SK-N-DZ (cell line): ENCODE results near the gene ERAP2.
"Not testable (repeated sequence)": the region's sequence is repeated elsewhere in the genome, so short reads cannot be mapped to it uniquely, and the experiment has no call there.

ENCODE experiments used
- DNase-seq: peaks from one replicate; pipeline ENCODE4 v3.0.0-alpha.2; 2015; ENCODE audit warnings: low spot score

The ERAP2 gene

DNA sequence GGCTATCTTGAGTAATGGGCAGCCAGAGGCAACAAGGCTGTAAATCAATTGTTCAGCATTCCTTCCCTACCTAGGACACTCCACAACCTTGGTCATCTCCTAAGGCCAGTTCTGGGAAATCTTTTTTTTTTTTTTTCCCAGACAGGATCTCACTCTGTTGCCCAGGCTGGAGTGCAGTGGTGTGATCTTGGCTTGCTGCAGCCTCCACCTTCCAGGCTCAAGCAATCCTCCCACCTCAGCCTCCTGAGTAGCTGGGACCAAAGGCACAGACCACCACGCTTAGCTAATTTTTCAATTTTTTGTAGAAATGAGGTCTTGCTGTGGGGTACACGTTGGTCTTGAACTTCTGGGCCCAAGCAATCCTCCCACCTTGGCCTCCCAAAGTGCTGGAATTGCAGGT, 54.7 kb downstream of the ERAP2 start:
- DNase-seq, result not testable (repeated sequence)

DNA sequence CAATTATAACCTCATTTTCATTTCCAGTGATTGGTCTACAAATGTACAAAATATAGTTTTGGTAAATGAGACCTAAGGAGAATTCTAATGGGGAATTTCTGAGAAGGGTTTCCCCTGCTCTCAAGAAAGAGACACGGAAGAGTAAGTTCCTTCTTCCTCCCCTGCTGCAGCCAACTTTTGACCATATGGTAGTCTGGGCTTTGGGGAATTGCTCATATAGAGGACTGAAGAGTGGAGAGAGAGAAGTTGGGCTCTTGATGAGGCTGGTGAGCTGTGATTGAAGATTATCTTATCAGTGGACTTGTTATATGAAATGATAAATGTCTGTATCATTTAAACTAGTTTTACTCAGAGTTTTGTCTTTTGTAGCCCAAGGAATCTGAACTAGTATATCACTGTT, 55.3 kb downstream of the ERAP2 start:
- DNase-seq, result no peak

GRCh38 chr5:96932026-96932425, 55.7 kb downstream of the ERAP2 start:
- no peak for DNase-seq

GRCh38 chr5:96933764-96934707, 57.7 kb downstream of the ERAP2 start:
- no peak for DNase-seq

DNA sequence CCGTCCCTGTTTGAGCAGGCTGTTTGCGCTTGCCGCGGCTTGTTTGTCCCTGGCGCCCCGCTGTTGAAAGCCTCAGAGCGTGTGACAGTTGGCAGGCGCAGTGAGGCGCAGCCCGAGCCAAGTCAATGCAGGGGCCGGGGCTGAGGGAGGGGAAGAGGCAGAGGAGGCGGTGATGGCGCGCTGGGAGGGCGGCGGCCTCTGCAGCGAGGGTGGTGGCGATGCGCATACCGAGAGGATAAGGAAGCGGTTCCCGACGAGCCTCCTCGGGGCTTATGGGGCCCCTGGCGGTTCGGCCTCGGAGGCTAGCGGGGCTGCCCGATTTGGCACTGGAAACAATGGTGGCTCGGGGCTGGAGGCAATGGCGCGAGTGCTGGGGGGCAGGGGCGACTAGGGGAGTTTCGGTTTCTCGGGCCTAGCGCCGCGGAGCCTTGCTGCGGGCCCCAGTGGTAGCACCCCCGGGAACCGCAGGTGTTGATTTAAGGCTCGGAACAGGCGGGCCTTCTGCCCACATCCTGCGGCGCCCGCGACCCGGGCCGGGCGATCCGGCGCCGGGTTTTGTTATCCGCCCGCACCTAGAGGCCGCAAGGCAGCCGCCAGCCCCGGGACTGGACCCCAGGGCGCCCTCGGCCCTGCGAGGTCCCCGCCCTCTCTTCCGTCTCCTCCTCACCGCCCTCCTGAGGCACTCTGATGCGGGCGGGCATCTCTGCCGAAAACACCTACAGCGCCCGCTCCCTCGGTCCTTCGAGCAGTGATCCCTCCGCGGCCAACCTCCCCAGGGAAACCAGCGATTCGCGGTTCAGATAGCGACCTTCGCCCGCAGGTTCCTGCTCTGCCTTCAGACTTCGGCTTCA, 58.6 kb downstream of the ERAP2 start:
- peak; percentile 95 for DNase-seq

GRCh38 chr5:96935559-96936430, 59.5 kb downstream of the ERAP2 start, which contains the start of gene LNPEP:
TSS of gene LNPEP (plus strand) at chr5:96936080. CDS start at chr5:96936156, 76 bp downstream.
- DNase-seq, result peak; percentile 96

- DNase-seq, result peak; percentile 37
Observed at GRCh38 chr5:96936431-96937320, 60.4 kb downstream of the ERAP2 start.

DNA sequence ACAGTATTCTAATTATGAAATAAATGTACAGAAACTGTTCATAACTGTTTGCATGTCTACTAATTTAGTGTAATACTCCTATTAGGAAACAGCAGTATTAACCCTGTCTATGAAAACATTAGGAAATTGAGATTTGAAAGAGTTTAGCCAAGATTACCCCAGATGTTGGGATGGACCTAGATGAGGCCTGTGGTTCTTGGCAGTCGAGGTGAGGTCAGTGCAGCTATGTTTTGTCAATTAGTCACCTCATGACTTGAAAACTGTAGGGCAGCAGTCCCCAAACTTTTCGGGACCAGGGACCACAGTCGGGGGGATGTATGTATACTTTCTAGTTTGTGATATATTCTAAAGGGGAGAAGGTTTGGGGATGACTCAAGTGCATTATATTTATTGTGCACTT, 64.3 kb downstream of the ERAP2 start:
- no peak for DNase-seq

DNA sequence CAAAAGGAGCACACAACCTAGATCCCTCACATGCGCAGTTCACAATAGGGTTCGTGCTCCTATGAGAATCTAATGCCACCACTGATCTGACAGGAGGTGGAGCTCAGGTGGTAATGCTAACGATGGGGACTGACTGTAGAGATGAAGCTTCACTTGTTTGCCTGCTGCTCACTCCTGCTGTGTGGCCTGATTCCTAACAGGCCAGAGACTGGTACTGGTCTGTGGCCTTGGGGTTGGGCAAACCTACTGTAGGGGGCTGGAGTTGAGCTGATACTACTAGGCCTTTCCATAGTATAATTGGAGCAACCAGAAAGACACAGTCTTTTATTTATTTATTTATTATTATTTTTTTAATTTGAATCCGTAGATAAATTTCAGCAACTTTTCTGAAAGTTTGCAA, 64.8 kb downstream of the ERAP2 start:
- no peak for DNase-seq

GRCh38 chr5:96942078-96942477, 65.8 kb downstream of the ERAP2 start:
- no peak for DNase-seq

- DNase-seq, result no peak
Observed at GRCh38 chr5:96942911-96943310, 66.6 kb downstream of the ERAP2 start.

- DNase-seq, result no peak
Observed at GRCh38 chr5:96943799-96944198, 67.5 kb downstream of the ERAP2 start.

DNA sequence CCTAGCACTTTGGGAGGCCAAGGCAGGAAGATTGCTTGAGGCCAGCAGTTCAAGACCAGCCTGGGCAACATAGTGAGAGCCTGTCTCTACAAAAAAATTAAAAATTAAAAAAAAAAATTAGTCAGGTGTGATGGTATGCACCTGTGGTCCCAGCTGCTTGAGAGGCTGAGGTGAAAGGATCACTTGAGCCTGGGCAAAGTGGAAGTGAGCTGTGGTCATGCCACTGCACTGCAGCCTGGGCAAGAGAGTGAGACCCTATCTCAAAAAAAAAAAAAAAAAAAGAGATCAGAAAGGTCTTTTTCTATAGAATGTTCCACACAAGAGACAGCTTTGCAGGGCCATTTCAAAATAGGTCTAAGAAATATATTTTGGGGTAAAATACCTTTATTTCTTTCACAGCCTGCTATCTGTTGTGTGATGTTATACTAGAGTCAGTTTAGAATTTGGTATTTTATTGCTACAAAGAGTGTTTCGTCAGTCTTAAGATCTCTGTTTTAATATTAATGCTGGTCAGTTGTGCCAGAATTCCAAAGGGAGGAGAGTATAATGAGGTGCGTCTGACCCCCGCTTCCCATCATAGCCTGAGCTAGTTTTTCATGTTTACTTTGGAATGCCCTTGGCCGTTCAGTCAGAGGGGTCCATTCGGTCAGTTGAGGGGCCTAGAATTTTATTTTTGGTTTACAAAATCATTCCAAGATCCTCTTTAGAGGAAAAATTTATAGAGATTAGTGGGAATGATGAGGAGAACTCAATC, 69.0 kb downstream of the ERAP2 start:
- DNase-seq, result no peak

DNA sequence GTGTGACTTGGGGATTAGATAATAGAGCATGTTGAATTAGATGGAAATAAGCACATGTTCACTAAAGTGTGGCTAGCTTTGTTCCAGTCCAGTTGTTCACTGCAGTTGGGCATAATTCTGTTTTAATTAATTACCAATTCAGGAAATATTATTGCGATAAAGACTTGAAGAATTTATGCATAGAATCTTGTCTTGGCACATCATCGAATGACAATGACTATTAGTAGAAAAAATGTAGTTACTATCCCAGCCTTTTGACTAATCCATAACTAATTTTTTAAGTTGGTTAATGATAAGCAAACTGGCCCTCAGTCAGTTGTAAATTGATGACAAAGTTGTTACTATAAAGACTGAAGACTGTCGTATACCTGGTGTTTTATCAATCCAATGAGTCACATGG, 70.1 kb downstream of the ERAP2 start:
- no peak for DNase-seq

GRCh38 chr5:96952118-96952750, 75.9 kb downstream of the ERAP2 start:
- no peak for DNase-seq

- DNase-seq, result no peak
Observed at GRCh38 chr5:96952974-96953730, 76.9 kb downstream of the ERAP2 start.

- no peak for DNase-seq
Observed at GRCh38 chr5:96957254-96958049, 81.2 kb downstream of the ERAP2 start.

DNA sequence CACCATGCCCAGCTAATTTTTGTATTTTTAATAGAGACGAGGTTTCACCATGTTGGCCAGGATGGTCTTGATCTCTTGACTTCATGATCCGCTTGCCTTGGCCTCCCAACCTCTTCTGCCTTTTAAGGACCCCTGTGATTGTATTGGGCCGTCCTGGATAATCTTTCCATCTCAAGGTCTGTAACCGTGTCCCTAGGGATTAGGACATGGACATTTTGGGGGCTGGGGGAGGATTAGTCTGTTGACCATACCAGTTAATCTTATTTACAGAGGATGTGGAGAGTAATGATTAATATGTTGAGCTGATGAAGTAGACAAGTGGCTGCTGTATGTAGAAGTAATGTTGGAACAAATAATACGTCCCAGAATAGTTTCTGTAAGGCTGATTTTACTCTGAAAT, 82.7 kb downstream of the ERAP2 start:
- DNase-seq, result no peak
